Measurements from ENCODE around the gene ARL14EP.

- no peak for TF ChIP-seq CTCF (conservative IDR thresholded peaks at IDR 0.05)
- no peak for TF ChIP-seq EZH2 (IDR thresholded peaks at IDR 0.05; ENCODE audit: low read depth)
These were observed 25.1 kb downstream of the ARL14EP start for GRCh38 chr11:30348035-30348434.
